ENCODE measurements around the gene NDUFB10.

GRCh38 chr16:1941162-1942046, 17.9 kb upstream of the NDUFB10 start:
- no peak for TF ChIP-seq GATA2 (IDR thresholded peaks at IDR 0.05; ENCODE audit: low read depth, low read length)
- no peak for TF ChIP-seq GATA3 (IDR thresholded peaks at IDR 0.05; ENCODE audit: low read depth, low read length)
